Activated CD8-positive, alpha-beta memory T cell treated with anti-CD3 and anti-CD28 coated beads for 4 hours (primary cell): ENCODE data around the gene ZNF106.

Source experiments
- DNase-seq, 2 donors: peaks; one replicate each; pipeline ENCODE4 v3.0.0-alpha.2; 2020; ENCODE audit warnings: low read depth in 2 of 2

ZNF106 gene

GRCh38 chr15:42474827-42475226 lies 16.1 kb downstream of the ZNF106 start:
- no peak for DNase-seq

- no peak for DNase-seq
These were observed 19.9 kb downstream of the ZNF106 start for GRCh38 chr15:42471002-42471401.

- DNase-seq = no peak
These were observed 25.3 kb downstream of the ZNF106 start for GRCh38 chr15:42465520-42466259.

- DNase-seq = no peak
These were observed 29.7 kb downstream of the ZNF106 start for GRCh38 chr15:42461261-42461660.

- DNase-seq = no peak
These were observed 33.2 kb downstream of the ZNF106 start for GRCh38 chr15:42457445-42458442.

- no peak for DNase-seq
These were observed 34.0 kb downstream of the ZNF106 start for GRCh38 chr15:42456971-42457370.

GRCh38 chr15:42456531-42456930 lies 34.4 kb downstream of the ZNF106 start:
- DNase-seq = no peak

- DNase-seq = no peak
These were observed 37.1 kb downstream of the ZNF106 start for GRCh38 chr15:42453826-42454225.

- no peak for DNase-seq
These were observed 40.5 kb downstream of the ZNF106 start for GRCh38 chr15:42450425-42450790.

- no peak for DNase-seq
These were observed 41.0 kb downstream of the ZNF106 start for GRCh38 chr15:42449770-42450424.

GRCh38 chr15:42448281-42448680 lies 42.7 kb downstream of the ZNF106 start:
- no peak for DNase-seq

GRCh38 chr15:42447599-42447998 lies 43.3 kb downstream of the ZNF106 start:
- no peak for DNase-seq

GRCh38 chr15:42445551-42445950 lies 45.4 kb downstream of the ZNF106 start:
- DNase-seq = no peak

- DNase-seq = no peak
These were observed 46.4 kb downstream of the ZNF106 start for GRCh38 chr15:42444415-42445063.

- DNase-seq = no peak
These were observed 63.3 kb downstream of the ZNF106 start for GRCh38 chr15:42427429-42428223.

GRCh38 chr15:42421376-42421775 lies 69.6 kb downstream of the ZNF106 start:
- DNase-seq = no peak

GRCh38 chr15:42419369-42419768 lies 71.6 kb downstream of the ZNF106 start:
- DNase-seq = no peak

GRCh38 chr15:42413920-42414319 lies 77.0 kb downstream of the ZNF106 start:
- no peak for DNase-seq

- no peak for DNase-seq
These were observed 79.1 kb downstream of the ZNF106 start for GRCh38 chr15:42411884-42412283.

- no peak for DNase-seq
These were observed 81.9 kb downstream of the ZNF106 start for GRCh38 chr15:42409011-42409410.

- DNase-seq = no peak
These were observed 82.8 kb downstream of the ZNF106 start for GRCh38 chr15:42408178-42408577.
